ENCODE measurements around the gene GOT1.

Gene GOT1

GRCh38 chr10:99395750-99396445, 34.5 kb downstream of the GOT1 start:
- no peak for DNase-seq (ENCODE audit: low read depth, low spot score)

GRCh38 chr10:99394761-99395386, 35.5 kb downstream of the GOT1 start:
- DNase-seq (ENCODE audit: low read depth, low spot score), result no peak

- DNase-seq (ENCODE audit: low read depth, low spot score), result no peak
Measured at GRCh38 chr10:99394256-99394655, 36.2 kb downstream of the GOT1 start.

GRCh38 chr10:99393683-99394082, 36.7 kb downstream of the GOT1 start:
- DNase-seq (ENCODE audit: low read depth, low spot score), result no peak

- peak; percentile 68 for DNase-seq (ENCODE audit: low read depth, low spot score)
Measured at GRCh38 chr10:99393036-99393435, 37.4 kb downstream of the GOT1 start.

- no peak for DNase-seq (ENCODE audit: low read depth, low spot score)
Measured at GRCh38 chr10:99391346-99391745, 39.1 kb downstream of the GOT1 start.

GRCh38 chr10:99389729-99390480, 40.5 kb downstream of the GOT1 start:
- DNase-seq (ENCODE audit: low read depth, low spot score), result no peak

- DNase-seq (ENCODE audit: low read depth, low spot score), result no peak
Measured at GRCh38 chr10:99387541-99387940, 42.9 kb downstream of the GOT1 start.

- no peak for DNase-seq (ENCODE audit: low read depth, low spot score)
Measured at GRCh38 chr10:99387071-99387470, 43.4 kb downstream of the GOT1 start.

- DNase-seq (ENCODE audit: low read depth, low spot score), result no peak
Measured at GRCh38 chr10:99382176-99382575, 48.2 kb downstream of the GOT1 start.

- DNase-seq (ENCODE audit: low read depth, low spot score), result no peak
Measured at GRCh38 chr10:99375426-99375825, 55.0 kb downstream of the GOT1 start.

GRCh38 chr10:99374972-99375371, 55.5 kb downstream of the GOT1 start:
- no peak for DNase-seq (ENCODE audit: low read depth, low spot score)

GRCh38 chr10:99374526-99374925, 55.9 kb downstream of the GOT1 start:
- no peak for DNase-seq (ENCODE audit: low read depth, low spot score)

GRCh38 chr10:99372546-99373271, 57.7 kb downstream of the GOT1 start:
- no peak for DNase-seq (ENCODE audit: low read depth, low spot score)

- DNase-seq (ENCODE audit: low read depth, low spot score), result no peak
Measured at GRCh38 chr10:99370993-99371392, 59.4 kb downstream of the GOT1 start.

GRCh38 chr10:99369551-99369950, 60.9 kb downstream of the GOT1 start:
- DNase-seq (ENCODE audit: low read depth, low spot score), result no peak

GRCh38 chr10:99369126-99369525, 61.3 kb downstream of the GOT1 start:
- no peak for DNase-seq (ENCODE audit: low read depth, low spot score)

GRCh38 chr10:99368646-99369045, 61.8 kb downstream of the GOT1 start:
- DNase-seq (ENCODE audit: low read depth, low spot score), result no peak

GRCh38 chr10:99366666-99367065, 63.8 kb downstream of the GOT1 start:
- no peak for DNase-seq (ENCODE audit: low read depth, low spot score)

- DNase-seq (ENCODE audit: low read depth, low spot score), result no peak
Measured at GRCh38 chr10:99365736-99366135, 64.7 kb downstream of the GOT1 start.

- DNase-seq (ENCODE audit: low read depth, low spot score), result no peak
Measured at GRCh38 chr10:99365311-99365710, 65.1 kb downstream of the GOT1 start.

GRCh38 chr10:99364125-99364524, 66.3 kb downstream of the GOT1 start:
- DNase-seq (ENCODE audit: low read depth, low spot score), result no peak
